Stimulated activated CD8-positive, alpha-beta memory T cell treated with anti-CD3 and anti-CD28 coated beads, Interleukin-4, amount 100 ng/mL, for 4 hours (primary cell): Measurements from ENCODE around the gene P3H2.
"Not testable (repeated sequence)": the region's sequence is repeated elsewhere in the genome, so short reads cannot be mapped to it uniquely, and the experiment has no call there.

ENCODE experiments used
- DNase-seq, 2 donors: peaks; one replicate each; pipeline ENCODE4 v3.0.0-alpha.2; 2020; ENCODE audit warnings: low read depth in 2 of 2, low spot score in 1 of 2

P3H2 gene

GRCh38 chr3:189990826-189991225, 129.9 kb downstream of the P3H2 start:
- no peak for DNase-seq

GRCh38 chr3:189988854-189989253, 131.8 kb downstream of the P3H2 start:
- DNase-seq, result no peak

GRCh38 chr3:189988322-189988721, 132.4 kb downstream of the P3H2 start:
- no peak for DNase-seq

GRCh38 chr3:189985948-189986347, 134.7 kb downstream of the P3H2 start:
- no peak for DNase-seq

GRCh38 chr3:189983612-189984011, 137.1 kb downstream of the P3H2 start:
- DNase-seq, result no peak

GRCh38 chr3:189982321-189982945, 138.3 kb downstream of the P3H2 start:
- DNase-seq, result no peak

GRCh38 chr3:189981668-189982067, 139.0 kb downstream of the P3H2 start:
- no peak for DNase-seq

- no peak for DNase-seq
Observed at GRCh38 chr3:189978753-189979152, 141.9 kb downstream of the P3H2 start.

- DNase-seq, result no peak
Observed at GRCh38 chr3:189977174-189977573, 143.5 kb downstream of the P3H2 start.

GRCh38 chr3:189975391-189975990, 145.2 kb downstream of the P3H2 start:
- no peak for DNase-seq

- DNase-seq, result no peak
Observed at GRCh38 chr3:189974359-189974758, 146.3 kb downstream of the P3H2 start.

- DNase-seq, result no peak
Observed at GRCh38 chr3:189967254-189967865, 153.3 kb downstream of the P3H2 start.

- DNase-seq, result no peak
Observed at GRCh38 chr3:189966843-189967242, 153.9 kb downstream of the P3H2 start.

- no peak for DNase-seq
Observed at GRCh38 chr3:189964623-189965332, 155.9 kb downstream of the P3H2 start.

GRCh38 chr3:189962466-189962865, 158.2 kb downstream of the P3H2 start:
- DNase-seq, result no peak

GRCh38 chr3:189961522-189962161, 159.1 kb downstream of the P3H2 start:
- DNase-seq, result peak; percentile 36 to 46

- not testable (repeated sequence) for DNase-seq
Observed at GRCh38 chr3:189961086-189961485, 159.6 kb downstream of the P3H2 start.

- DNase-seq, result no peak
Observed at GRCh38 chr3:189954733-189955665, 165.7 kb downstream of the P3H2 start.

- no peak for DNase-seq
Observed at GRCh38 chr3:189953551-189953950, 167.1 kb downstream of the P3H2 start.

GRCh38 chr3:189952272-189952671, 168.4 kb downstream of the P3H2 start:
- no peak for DNase-seq
